HG02610 (cell line): Measurements from ENCODE around the gene THAP2.
"Not testable (repeated sequence)": the region's sequence is repeated elsewhere in the genome, so short reads cannot be mapped to it uniquely, and the experiment has no call there.

Experiments used
- ATAC-seq: cut with Tn5 transposase; IDR thresholded peaks from one replicate; pipeline ENCODE4 v1.9.1; 2021; ENCODE audit warnings: mild to moderate bottlenecking, moderate library complexity; ENCODE audit not compliant: unreplicated experiment

The THAP2 gene

DNA sequence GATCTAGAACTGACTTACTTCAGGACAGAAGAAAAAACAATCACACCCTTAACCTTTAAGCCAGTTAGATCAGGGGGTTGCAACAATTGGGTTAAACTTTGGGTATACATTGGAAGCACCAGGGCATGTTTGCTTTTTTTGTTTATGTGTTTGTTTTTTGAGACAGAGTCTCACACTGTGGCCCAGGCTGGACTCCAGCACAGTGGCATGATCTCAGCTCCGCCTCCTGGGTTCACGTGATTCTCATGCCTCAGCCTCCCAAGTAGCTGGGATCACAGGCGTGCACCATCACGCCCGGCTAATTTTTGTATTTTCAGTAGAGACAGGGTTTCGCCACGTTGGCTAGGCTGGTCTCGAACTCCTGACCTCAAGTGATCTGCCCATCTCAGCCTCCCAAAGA lies 38.1 kb downstream of the THAP2 start:
- ATAC-seq = not testable (repeated sequence)

GRCh38 chr12:71702590-71702989 lies 38.5 kb downstream of the THAP2 start:
- ATAC-seq = no peak

GRCh38 chr12:71703206-71703605 lies 39.1 kb downstream of the THAP2 start:
- no peak for ATAC-seq

GRCh38 chr12:71704920-71705319 lies 40.8 kb downstream of the THAP2 start:
- ATAC-seq = no peak

DNA sequence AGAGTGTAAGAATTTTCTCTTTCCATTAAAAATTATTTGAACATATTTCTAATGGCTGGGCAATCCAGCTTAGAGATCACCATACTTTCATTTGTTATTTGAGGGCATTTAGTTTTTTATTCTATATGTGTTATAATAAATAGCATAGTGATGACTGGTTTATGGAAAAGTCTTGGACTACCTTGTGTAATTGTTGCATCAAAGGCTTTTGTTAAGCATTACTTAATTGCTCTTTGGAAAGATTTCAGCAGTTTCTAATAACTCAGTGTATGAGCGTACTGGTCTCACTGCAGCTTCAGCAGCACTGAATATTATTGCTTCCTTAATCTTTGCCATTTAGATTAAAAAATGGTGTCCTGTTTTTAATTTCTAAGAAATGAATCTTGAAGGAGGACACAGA lies 44.6 kb downstream of the THAP2 start:
- ATAC-seq = no peak

- no peak for ATAC-seq
Measured at GRCh38 chr12:71710276-71711125, 46.4 kb downstream of the THAP2 start.

DNA sequence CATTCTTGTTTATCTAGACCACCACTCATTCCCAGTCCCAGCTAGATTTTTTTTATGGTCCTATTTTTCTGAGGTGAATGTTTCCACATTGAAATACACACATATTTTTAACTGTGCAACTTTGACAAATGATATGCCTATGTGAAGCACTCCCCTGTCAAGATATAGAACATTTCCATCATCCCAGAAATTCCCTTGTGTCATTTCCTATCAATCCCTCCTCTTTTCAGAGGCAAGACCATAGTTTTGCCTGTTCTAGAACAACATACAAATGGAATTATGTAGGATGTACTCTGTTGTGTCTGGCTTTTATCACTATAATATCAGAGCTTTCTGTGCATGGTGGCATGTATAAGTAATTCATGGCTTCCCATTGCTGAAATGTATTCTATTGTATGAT lies 54.5 kb downstream of the THAP2 start:
- no peak for ATAC-seq

DNA sequence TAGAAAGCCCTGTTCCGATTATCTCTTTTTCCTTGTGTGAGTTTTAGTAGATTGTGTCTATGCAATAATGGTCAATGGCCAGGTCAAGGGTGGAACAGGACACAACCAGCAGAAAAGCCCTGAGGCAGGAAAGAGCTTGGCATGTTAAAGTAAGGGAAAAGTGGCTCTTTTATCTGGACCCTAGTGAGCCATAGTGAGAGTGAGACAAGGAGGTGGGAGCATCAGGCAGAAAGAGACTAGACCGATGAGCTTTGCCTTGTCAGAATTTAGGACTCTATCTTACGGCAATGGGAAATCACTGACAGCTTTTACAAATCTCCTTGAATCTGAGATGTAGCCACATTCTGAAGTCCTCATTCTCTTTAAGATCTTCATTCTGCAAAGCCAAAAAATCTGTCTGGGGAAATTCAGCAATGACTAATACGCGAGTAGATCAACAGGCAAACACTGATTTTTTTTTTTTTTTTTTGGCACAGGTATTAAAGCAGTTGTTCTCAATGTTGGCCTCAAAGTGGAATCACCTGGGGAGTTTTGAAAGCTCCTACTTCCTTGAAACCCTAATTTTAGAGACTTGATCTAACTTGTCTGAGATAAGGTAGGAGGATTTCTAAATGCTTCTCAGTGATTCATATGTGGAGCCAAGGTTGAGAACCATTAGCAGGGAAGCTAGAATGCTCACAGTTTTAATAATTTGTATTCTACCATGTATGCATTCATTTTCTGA lies 55.7 kb downstream of the THAP2 start:
- ATAC-seq = no peak

GRCh38 chr12:71721783-71722505 lies 57.8 kb downstream of the THAP2 start:
- no peak for ATAC-seq

DNA sequence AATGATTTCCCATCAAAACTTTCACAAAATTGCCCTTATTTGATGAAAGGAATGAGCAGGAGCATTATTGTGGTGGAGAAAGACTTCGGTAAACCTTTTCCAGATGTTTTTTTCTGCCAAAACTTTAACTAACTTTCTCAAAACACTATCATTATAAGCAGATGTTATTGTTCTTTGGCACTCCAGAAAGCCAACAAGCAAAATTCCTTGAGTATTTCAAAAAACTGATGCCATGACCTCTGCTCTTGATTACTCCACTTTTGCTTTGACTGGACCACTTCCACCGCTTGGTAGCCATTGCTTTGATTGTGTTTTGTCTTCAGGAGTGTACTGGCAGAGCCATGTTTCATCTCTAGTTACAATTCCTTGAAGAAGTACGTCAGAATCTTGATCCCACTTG lies 60.9 kb downstream of the THAP2 start:
- no peak for ATAC-seq

- ATAC-seq = no peak
Measured at GRCh38 chr12:71726548-71726947, 62.4 kb downstream of the THAP2 start.

DNA sequence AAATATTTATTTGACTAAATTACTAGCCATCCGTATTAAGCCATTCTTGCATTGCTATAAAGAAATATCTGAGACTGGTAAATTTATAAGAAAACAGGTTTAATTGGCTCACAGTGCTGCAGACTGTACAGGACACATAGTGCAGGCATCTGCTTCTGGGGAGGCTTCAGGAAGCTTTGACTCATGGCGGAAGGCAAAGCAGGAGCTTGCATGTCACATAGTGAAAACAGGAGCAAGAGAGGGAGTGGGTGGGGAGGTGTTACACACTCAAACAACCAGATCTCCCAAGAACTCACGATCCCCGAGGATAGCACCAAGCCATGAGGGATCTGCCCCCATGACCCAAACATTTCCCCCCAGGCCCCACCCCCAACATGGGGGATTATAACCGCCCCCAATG lies 63.9 kb downstream of the THAP2 start:
- ATAC-seq = no peak
